GM12891 (cell line): ENCODE data around the gene ADD2.

Experiments used
- POLR2A ChIP-seq: IDR thresholded peaks from 2 replicates; pipeline ENCODE4 v1.6.1; 2011; ENCODE audit warnings: low read depth, low read length, control low read depth
- POLR2AphosphoS5 ChIP-seq: IDR thresholded peaks from 2 replicates; pipeline ENCODE4 v1.6.1; 2011; ENCODE audit warnings: low read depth, low read length, control low read depth
- SPI1 ChIP-seq: IDR thresholded peaks from 2 replicates; pipeline ENCODE4 v1.6.1; 2011; ENCODE audit warnings: low read depth, low read length, control low read depth
- TAF1 ChIP-seq: IDR thresholded peaks from 2 replicates; pipeline ENCODE4 v1.6.1; 2011; ENCODE audit warnings: low read depth, low read length, control low read depth

GRCh38 chr2:70647873-70648481 lies 120.0 kb downstream of the ADD2 start:
- TF ChIP-seq SPI1 (0 out of 2 replicates have a peak, but pooled peaks have one; percentile 11), TAF1 (no peak), POLR2A (no peak), POLR2AphosphoS5 (no peak)
